ENCODE measurements around the gene NLRP11. TPM values are rescaled to one million over a fixed set of nuclear protein-coding genes. Genes with fewer than 3 reads are reported as not detected.
"Not testable (repeated sequence)": the region's sequence is repeated elsewhere in the genome, so short reads cannot be mapped to it uniquely, and the experiment has no call there.

Gene NLRP11
- total RNA-seq, 2 donors from 2014 or later: not detected

- ATAC-seq (no peak), DNase-seq (no peak)
- intact Hi-C loops (cut with DNase I): no loop called here
Observed at GRCh38 chr19:55801416-55801815, 30.4 kb downstream of the NLRP11 start.

GRCh38 chr19:55795021-55795420, 36.8 kb downstream of the NLRP11 start:
- DNase-seq (no peak), ATAC-seq (no peak)
- intact Hi-C loops (cut with DNase I): no loop called here

GRCh38 chr19:55781112-55781511, 50.7 kb downstream of the NLRP11 start:
- ATAC-seq (no peak), DNase-seq (no peak)
- intact Hi-C loops (cut with DNase I): no loop called here

- DNase-seq: no peak
- no peak for ATAC-seq
- intact Hi-C loops (cut with DNase I): no loop called here
Observed at GRCh38 chr19:55778331-55778730, 53.5 kb downstream of the NLRP11 start.

- no peak for DNase-seq
- intact Hi-C loops (cut with DNase I): no loop called here
- no peak for ATAC-seq
Observed at GRCh38 chr19:55777528-55777927, 54.3 kb downstream of the NLRP11 start.

GRCh38 chr19:55769632-55770031, 62.2 kb downstream of the NLRP11 start:
- intact Hi-C loops (cut with DNase I); ATAC-seq; DNase-seq: not testable (repeated sequence)

GRCh38 chr19:55768818-55769217, 63.0 kb downstream of the NLRP11 start, which contains the start of gene RFPL4AL1:
Gene RFPL4AL1, plus strand, starts transcription at chr19:55769118. Its CDS starts 2,687 bp downstream, at chr19:55771805.
- ATAC-seq; DNase-seq; intact Hi-C loops (cut with DNase I): not testable (repeated sequence)

- ATAC-seq (no peak), DNase-seq (no peak)
- intact Hi-C loops (cut with DNase I): no loop called here
Observed at GRCh38 chr19:55766466-55766865, 65.3 kb downstream of the NLRP11 start.

- ATAC-seq; DNase-seq; intact Hi-C loops (cut with DNase I): not testable (repeated sequence)
Observed at GRCh38 chr19:55758797-55759196, 73.0 kb downstream of the NLRP11 start, which contains the start of gene RFPL4A. Gene RFPL4A, plus strand, starts transcription at chr19:55759097. Its CDS starts 2,704 bp downstream, at chr19:55761801.

GRCh38 chr19:55756808-55757207, 75.0 kb downstream of the NLRP11 start:
- intact Hi-C loops (cut with DNase I); DNase-seq; ATAC-seq: not testable (repeated sequence)

GRCh38 chr19:55753401-55753800, 78.4 kb downstream of the NLRP11 start:
- ATAC-seq (no peak), DNase-seq (no peak)
- intact Hi-C loops (cut with DNase I): no loop called here

GRCh38 chr19:55750715-55751114, 81.1 kb downstream of the NLRP11 start:
- ATAC-seq (no peak), DNase-seq (no peak)
- intact Hi-C loops (cut with DNase I): no loop called here

GRCh38 chr19:55738302-55738701, 93.5 kb downstream of the NLRP11 start, which contains the start of gene NLRP9:
Gene NLRP9, minus strand, starts transcription at chr19:55738402. Its CDS starts 28 bp downstream, at chr19:55738374.
- no peak for ATAC-seq

More at GRCh38 chr19:55738302-55738701, 93.5 kb downstream of the NLRP11 start, which contains the start of gene NLRP9:
- intact Hi-C loops (cut with DNase I): no loop called here
- no peak for DNase-seq

Other genes with a start within 250 kb of the NLRP11 start
- 10 to 100 TPM; 14.5 to 17.0 TPM for gene FIZ1, start 232.5 kb downstream of the NLRP11 start, total RNA-seq
- 10 to 100 TPM; 14.1 to 18.7 TPM for gene ZNF524, start 231.7 kb downstream of the NLRP11 start, total RNA-seq
- 10 to 100 TPM; 16.2 to 20.2 TPM for gene ZNF865, start 226.4 kb downstream of the NLRP11 start, total RNA-seq
- 10 to 100 TPM; 11.1 to 11.7 TPM for gene ZNF784, start 207.4 kb downstream of the NLRP11 start, total RNA-seq
- 10 to 100 TPM; 17.7 to 27.7 TPM for gene ZNF580, start 191.0 kb downstream of the NLRP11 start, total RNA-seq
- 1 to 10 TPM; 8.4 to 8.6 TPM for gene ZNF581, start 188.3 kb downstream of the NLRP11 start, total RNA-seq
- 10 to 100 TPM; 17.4 to 19.4 TPM for gene CCDC106, start 183.8 kb downstream of the NLRP11 start, total RNA-seq
- 10 to 100 TPM; 82.4 to 87.5 TPM for gene U2AF2, start 177.0 kb downstream of the NLRP11 start, total RNA-seq
- 100 to 1,000 TPM; 148 to 165 TPM for gene EPN1, start 156.8 kb downstream of the NLRP11 start, total RNA-seq
- not detected for gene NLRP9, start 93.6 kb downstream of the NLRP11 start, total RNA-seq
- gene RFPL4A, start 72.9 kb downstream of the NLRP11 start, total RNA-seq: not detected
- not detected for gene RFPL4AL1, start 62.9 kb downstream of the NLRP11 start, total RNA-seq
- not detected for gene NLRP4, start 4.5 kb upstream of the NLRP11 start, total RNA-seq
- not detected for gene NLRP13, start 100.3 kb upstream of the NLRP11 start, total RNA-seq
- gene NLRP8, start 115.8 kb upstream of the NLRP11 start, total RNA-seq: not detected
- not detected for gene NLRP5, start 154.8 kb upstream of the NLRP11 start, total RNA-seq